HG02571 (cell line): ENCODE results near the gene DMD.
"Not testable (repeated sequence)": the region's sequence is repeated elsewhere in the genome, so short reads cannot be mapped to it uniquely, and the experiment has no call there.

ENCODE experiments used
- ATAC-seq: cut with Tn5 transposase; IDR thresholded peaks from one replicate; pipeline ENCODE4 v1.9.1; 2021; ENCODE audit warnings: mild to moderate bottlenecking, moderate library complexity; ENCODE audit not compliant: unreplicated experiment

DMD gene

DNA sequence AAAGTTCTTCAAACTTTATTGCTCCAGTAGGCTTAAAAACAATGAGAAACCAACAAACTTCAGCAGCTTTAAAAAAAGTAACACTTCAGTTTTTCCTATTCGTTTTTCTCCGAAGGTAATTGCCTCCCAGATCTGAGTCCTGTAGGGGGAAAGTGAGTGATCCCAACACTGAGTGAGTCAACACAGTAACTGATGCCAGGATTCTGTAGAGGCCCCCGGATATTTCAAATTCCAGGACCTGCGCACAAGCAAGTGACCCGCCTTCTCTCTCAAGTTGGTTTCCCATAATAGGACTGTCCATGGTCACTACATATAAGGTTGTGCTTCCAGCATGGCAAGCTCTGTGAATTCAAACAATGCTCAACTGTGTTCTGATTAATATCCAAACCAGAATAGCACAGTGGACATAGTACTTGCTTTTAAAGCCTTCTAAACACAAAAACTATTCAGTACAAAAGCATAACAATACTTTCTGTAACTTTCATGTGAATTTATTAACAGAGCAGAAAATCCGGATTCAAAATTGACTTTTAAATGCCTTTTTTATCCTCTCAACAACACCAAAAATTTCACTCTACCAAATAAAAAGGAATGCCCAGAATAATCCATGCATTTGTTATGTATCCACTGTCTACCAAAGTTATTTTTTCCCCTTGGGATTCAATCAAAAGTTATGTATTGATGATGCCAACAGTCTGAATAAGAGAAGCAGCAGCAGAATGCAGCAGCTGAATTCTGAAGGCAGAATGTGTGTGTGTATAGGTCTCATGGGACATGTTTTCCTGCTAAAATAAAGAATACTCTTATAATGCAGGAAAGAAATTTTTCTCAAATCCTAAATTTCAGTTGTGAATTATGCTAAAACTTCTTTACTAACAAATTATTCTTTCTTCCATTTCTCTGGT, at the start of gene DMD:
Gene DMD, minus strand, starts transcription at position 194 of the 905 bp plus-strand sequence. CDS start 237 bp downstream, outside the sequence.
- no peak for ATAC-seq

DNA sequence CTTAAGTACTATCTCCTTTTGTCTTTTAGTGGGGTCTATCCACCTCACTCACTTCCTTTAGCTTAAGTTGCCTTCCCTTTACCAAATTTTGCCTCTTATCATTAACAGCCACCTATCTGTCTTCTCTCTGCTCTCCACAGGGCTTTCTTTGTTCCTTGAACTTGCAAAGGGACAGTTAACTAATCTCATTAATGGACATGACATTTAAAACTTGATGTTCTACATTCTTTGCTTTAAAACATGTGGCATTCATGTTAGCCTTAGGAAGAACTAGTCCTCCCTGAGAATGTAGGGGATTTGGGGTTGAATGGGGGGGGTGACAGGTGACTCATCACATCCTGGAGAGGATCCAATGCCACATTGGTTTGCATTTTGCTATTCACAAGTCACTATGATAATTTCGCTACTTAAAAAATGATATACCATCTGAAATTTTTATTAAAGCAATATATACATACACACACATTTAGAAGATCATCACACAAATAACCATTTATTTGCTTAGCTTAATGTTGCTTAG, 41.0 kb upstream of the DMD start:
- ATAC-seq: no peak

DNA sequence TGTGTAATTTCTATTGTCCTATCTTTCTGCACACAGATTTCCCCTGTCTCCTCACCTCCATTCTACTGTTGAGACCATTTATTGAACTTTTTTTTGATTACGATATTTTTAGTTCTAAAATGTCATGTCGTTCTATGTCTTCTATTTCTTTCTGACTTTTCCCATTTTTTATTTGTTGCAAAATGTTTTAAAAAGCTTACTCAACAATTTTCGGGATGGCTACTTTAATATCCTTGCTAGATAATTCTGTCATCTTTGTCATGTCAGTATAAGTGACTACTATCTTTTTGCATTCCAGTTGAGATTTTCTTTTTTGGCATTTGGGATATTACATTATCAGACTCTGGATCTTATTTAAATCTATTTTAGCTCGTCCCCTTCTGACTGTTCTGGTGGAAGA, 7.5 kb upstream of the DMD start:
- no peak for ATAC-seq

DNA sequence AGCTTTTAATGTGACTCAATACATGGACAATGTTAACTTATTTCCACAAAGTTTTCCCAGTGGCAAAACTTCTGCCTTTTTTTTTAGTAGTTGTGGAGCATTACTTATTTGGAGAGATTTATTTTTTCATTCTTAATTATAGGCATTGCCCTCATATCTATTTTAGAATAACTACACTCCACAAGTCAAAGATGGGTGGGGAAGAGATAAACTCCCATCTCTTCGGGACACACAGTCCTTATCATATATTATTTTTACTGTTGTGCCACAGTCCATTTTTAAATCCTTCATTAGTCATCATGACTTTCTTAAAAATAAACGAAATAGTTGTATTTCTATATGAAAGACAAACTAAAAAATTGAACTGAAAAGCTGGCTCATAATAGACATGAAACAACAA, 1.2 kb downstream of the DMD start:
- ATAC-seq: no peak

- ATAC-seq: no peak
These were observed 4.3 kb downstream of the DMD start for GRCh38 chrX:33207056-33207455.

DNA sequence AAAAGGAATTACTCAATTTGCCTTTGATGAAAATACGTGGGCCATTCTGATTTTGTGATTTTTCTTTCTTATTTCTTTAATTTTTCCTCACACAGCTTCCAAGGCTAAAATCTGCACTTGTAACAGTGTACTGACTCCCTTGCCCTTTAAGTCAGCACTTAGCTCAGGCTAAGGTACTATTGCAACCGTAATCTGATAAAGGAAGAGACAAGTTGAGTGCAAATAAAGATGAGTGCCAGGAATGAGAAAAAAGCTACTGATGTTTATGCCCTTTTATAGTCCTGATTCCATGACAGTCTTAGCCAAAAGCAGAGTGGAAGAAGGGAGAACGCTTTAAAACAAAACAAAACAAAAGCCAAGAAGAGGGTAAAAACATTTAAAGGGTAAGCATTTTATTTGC, 6.0 kb downstream of the DMD start:
- ATAC-seq: no peak

DNA sequence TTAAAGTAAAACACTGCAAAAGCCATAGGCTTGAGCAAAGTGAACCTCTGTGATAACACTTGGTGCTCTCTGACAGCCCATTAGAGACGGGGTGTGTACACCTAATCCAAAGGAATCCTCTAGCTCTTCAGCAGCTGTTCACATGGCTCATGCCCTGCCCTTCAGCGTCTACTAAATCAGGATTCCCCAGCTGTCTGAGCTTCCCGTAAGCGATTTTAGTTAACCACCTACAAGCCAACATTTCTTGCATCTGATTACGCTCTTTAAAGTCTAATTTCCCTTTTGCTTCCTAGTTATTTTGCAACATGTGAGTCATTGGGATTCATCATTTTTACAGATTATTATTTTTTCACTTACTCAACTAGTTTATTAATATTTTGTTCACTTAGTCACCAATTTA, 6.5 kb downstream of the DMD start:
- ATAC-seq: no peak

GRCh38 chrX:33198561-33199279, 12.6 kb downstream of the DMD start:
- no peak for ATAC-seq

- no peak for ATAC-seq
These were observed 15.7 kb downstream of the DMD start for GRCh38 chrX:33195698-33196097.

- no peak for ATAC-seq
These were observed 16.4 kb downstream of the DMD start for GRCh38 chrX:33194876-33195433.

- no peak for ATAC-seq
These were observed 17.1 kb downstream of the DMD start for GRCh38 chrX:33194289-33194688.

GRCh38 chrX:33190016-33190415, 21.3 kb downstream of the DMD start:
- no peak for ATAC-seq

GRCh38 chrX:33188881-33189280, 22.5 kb downstream of the DMD start:
- ATAC-seq: no peak

GRCh38 chrX:33188286-33188685, 23.1 kb downstream of the DMD start:
- ATAC-seq: no peak

- ATAC-seq: not testable (repeated sequence)
These were observed 26.5 kb downstream of the DMD start for GRCh38 chrX:33184803-33185202.

- no peak for ATAC-seq
These were observed 28.0 kb downstream of the DMD start for GRCh38 chrX:33183361-33183760.

DNA sequence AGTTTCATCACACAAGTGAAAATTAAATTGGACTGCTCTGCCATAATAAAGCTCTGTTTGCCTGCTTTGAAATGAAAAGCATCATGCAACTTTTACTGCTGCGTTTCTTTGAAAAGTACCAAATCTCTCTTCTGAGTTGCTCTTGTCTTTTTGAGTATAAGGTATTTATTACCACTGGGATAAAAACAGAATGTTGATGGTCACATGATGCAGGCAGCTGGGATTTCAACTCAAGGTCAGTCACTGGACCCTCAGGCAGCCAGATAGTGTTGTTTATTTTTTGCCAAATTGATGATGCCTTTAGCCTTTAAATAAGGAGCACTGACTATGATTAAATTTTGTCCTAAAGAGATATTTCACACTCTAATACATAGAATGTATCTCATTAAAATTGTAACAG, 32.7 kb downstream of the DMD start:
- no peak for ATAC-seq

GRCh38 chrX:33178218-33178617, 33.1 kb downstream of the DMD start:
- ATAC-seq: no peak

DNA sequence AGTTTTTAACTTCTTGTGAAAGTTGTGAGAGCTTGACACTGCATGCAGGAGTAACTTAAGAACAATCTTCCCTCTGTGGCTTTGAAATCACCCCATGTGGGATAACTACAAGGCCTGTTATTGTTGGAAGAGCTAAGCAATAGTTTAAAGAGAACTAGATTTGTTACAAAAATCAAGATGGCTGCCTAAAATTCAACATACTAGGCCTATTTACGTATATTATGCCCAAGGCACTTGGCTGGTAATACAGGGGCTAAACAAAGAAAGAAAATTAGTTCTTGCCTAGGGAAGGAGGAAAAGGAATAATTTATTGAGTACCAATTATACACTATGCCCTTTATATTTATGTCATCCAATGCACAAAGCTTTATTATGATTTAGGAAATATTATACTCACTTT, 36.1 kb downstream of the DMD start:
- no peak for ATAC-seq

DNA sequence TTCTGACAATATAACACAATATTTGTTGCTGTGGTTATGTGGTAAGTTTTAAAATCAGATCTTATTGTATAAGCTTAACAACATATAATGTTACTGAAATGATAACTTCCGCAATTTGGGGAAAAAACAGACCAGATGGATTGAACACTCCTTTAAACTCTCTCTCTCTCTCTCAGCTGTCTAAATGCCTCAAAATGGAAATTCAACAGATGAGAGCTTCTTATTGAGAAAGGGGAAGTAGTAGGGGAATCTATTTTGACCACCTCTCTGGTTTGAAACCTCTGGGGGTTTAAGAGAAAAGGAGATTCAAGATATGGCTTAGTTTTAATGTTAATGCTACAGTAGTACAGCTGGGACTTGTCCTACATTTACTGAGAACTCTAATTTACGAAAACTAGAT, 40.3 kb downstream of the DMD start:
- no peak for ATAC-seq

- ATAC-seq: no peak
These were observed 49.5 kb downstream of the DMD start for GRCh38 chrX:33161829-33162228.

DNA sequence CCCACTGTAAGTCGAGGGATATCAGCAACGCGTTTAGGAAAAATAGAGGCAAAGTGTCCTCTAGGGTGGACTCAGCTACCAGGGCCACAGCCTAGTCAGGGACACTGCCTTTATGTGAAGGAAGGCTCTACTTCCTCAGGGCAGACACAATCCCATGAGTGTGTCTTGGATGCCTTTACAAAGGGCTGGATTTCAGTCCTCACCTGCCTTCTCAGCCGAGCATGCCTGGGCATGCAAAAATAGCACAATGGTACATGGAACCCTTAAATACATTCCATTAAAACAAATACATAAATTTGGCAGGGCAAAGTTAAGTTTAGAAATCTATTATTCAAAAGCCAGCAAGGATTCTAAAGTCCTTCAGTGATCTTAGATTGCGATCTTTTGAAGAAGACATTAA, 51.1 kb downstream of the DMD start:
- no peak for ATAC-seq
